IMR-90 (cell line): ENCODE results near the gene CREBL2. TPM values are rescaled to one million over a fixed set of nuclear protein-coding genes. Genes with fewer than 3 reads are reported as not detected.

Experiments
- ATAC-seq: fragments of 200-7000 bp; cut with Tn5 transposase; 2 replicates; pipeline ENCODE4 v1.9.1; 2020; ENCODE audit warnings: low read depth, mild to moderate bottlenecking, moderate library complexity
- BruUV-seq: library from RNA; stranded (reverse); fragments of 400-500 nt; replicated peaks from 2 replicates; lab custom pipeline; 2021; lab: Mats Ljungman, UMichigan
- CTCF ChIA-PET: fragments of 300-600 bp; formaldehyde crosslinking; extraction: SDS; loops from one replicate; lab custom pipeline; 2021; ENCODE audit warnings: antibody characterized with exemption; lab: Yijun Ruan, JAX
- POLR2A ChIA-PET: fragments of 300-600 bp; sonication (Branson Sonifier 250); formaldehyde crosslinking; loops from one replicate; lab custom pipeline; 2022; ENCODE audit warnings: antibody characterized with exemption; ENCODE audit not compliant: unreplicated experiment; lab: Charles Lee
- DNase-seq: peaks from one replicate; pipeline ENCODE4 v3.0.0; 2013
- H2AFZ ChIP-seq: replicated peaks from 2 replicates; pipeline ENCODE3; 2013; ENCODE audit warnings: low read length, mild to moderate bottlenecking; ENCODE audit not compliant: poor library complexity
- H2AK5ac ChIP-seq: 2 replicates; pipeline ENCODE4 v1.6.1; 2013; ENCODE audit warnings: low read depth, low read length, inconsistent platforms
- H2AK9ac ChIP-seq: replicated peaks from 2 replicates; pipeline ENCODE3; 2013; ENCODE audit warnings: mild to moderate bottlenecking, low read depth, low read length, moderate library complexity; ENCODE audit not compliant: poor library complexity
- H2BK120ac ChIP-seq: 2 replicates; pipeline ENCODE4 v1.6.1; 2013; ENCODE audit warnings: low read depth, low read length, inconsistent platforms
- H2BK15ac ChIP-seq: 3 replicates; pipeline ENCODE4 v1.6.1; 2013; ENCODE audit warnings: low read depth, low read length, inconsistent platforms
- H2BK20ac ChIP-seq: 2 replicates; pipeline ENCODE4 v1.6.1; 2013; ENCODE audit warnings: low read depth, mild to moderate bottlenecking, inconsistent platforms, low read length, moderate library complexity
- H2BK5ac ChIP-seq: 2 replicates; pipeline ENCODE4 v1.6.1; 2013; ENCODE audit warnings: mild to moderate bottlenecking, low read depth, low read length, inconsistent platforms; ENCODE audit not compliant: poor library complexity, severe bottlenecking
- H3K14ac ChIP-seq: replicated peaks from 2 replicates; pipeline ENCODE4 v1.6.1; 2013; ENCODE audit warnings: low read depth, low read length, inconsistent platforms
- H3K18ac ChIP-seq: 2 replicates; pipeline ENCODE4 v1.6.1; 2013; ENCODE audit warnings: low read depth, low read length, control low read depth
- H3K23ac ChIP-seq: 2 replicates; pipeline ENCODE4 v1.6.1; 2013; ENCODE audit warnings: low read depth, low read length, inconsistent platforms
- H3K27ac ChIP-seq: 2 replicates; pipeline ENCODE4 v1.5.1; 2013; ENCODE audit warnings: mild to moderate bottlenecking, control low read depth, low read length; ENCODE audit not compliant: insufficient read depth
- H3K27me3 ChIP-seq: 2 replicates; pipeline ENCODE4 v1.6.1; 2013; ENCODE audit warnings: low read length; ENCODE audit not compliant: control insufficient read depth, insufficient read depth
- H3K36me3 ChIP-seq: 2 replicates; pipeline ENCODE4 v1.6.1; 2013; ENCODE audit warnings: low read length, mixed read lengths; ENCODE audit not compliant: control insufficient read depth, insufficient read depth
- H3K4ac ChIP-seq: 2 replicates; pipeline ENCODE4 v1.6.1; 2013; ENCODE audit warnings: low read depth, low read length, inconsistent platforms
- H3K4me1 ChIP-seq: 2 replicates; pipeline ENCODE4 v1.6.1; 2013; ENCODE audit warnings: low read length, mixed read lengths; ENCODE audit not compliant: control insufficient read depth, insufficient read depth
- H3K4me2 ChIP-seq: 2 replicates; pipeline ENCODE4 v1.6.1; 2013; ENCODE audit warnings: low read depth, mild to moderate bottlenecking, control low read depth, low read length, moderate library complexity
- H3K4me3 ChIP-seq: 2 replicates; pipeline ENCODE4 v1.5.1; 2013; ENCODE audit warnings: low read depth, mild to moderate bottlenecking, control low read depth, low read length, moderate library complexity; ENCODE audit not compliant: insufficient read depth
- H3K56ac ChIP-seq: 2 replicates; pipeline ENCODE4 v1.6.1; 2013; ENCODE audit warnings: low read length, inconsistent platforms; ENCODE audit not compliant: insufficient read depth; ENCODE audit errors: extremely low read depth
- H3K79me1 ChIP-seq, 2 experiments: 2 replicates each; pipeline ENCODE4 v1.6.1; 2013; ENCODE audit warnings: low read length in 2 of 2, inconsistent platforms in 1 of 2, low read depth in 1 of 2
- H3K9ac ChIP-seq: 2 replicates; pipeline ENCODE4 v1.6.1; 2013; ENCODE audit warnings: low read depth, low read length, control low read depth
- H3K9me1 ChIP-seq: 2 replicates; pipeline ENCODE4 v1.6.1; 2013; ENCODE audit warnings: low read length, inconsistent platforms; ENCODE audit not compliant: insufficient read depth
- H3K9me3 ChIP-seq: 2 replicates; pipeline ENCODE4 v1.6.1; 2013; ENCODE audit warnings: low read length; ENCODE audit not compliant: control insufficient read depth, insufficient read depth
- H4K20me1 ChIP-seq: 2 replicates; pipeline ENCODE4 v1.6.1; 2013; ENCODE audit warnings: low read length, inconsistent platforms; ENCODE audit not compliant: insufficient read depth
- H4K5ac ChIP-seq: 2 replicates; pipeline ENCODE4 v1.6.1; 2013; ENCODE audit warnings: mild to moderate bottlenecking, low read depth, low read length, control low read depth
- H4K8ac ChIP-seq, 2 experiments: 2 replicates each; pipeline ENCODE4 v1.6.1; 2013; ENCODE audit warnings: low read depth in 2 of 2, low read length in 2 of 2, control low read depth in 1 of 2, inconsistent platforms in 1 of 2
- H4K91ac ChIP-seq: 2 replicates; pipeline ENCODE4 v1.6.1; 2013; ENCODE audit warnings: low read depth, low read length, inconsistent platforms; ENCODE audit not compliant: insufficient read depth
- BHLHE40 ChIP-seq: fragments of 150-350 bp; IDR thresholded peaks from 2 replicates; pipeline ENCODE4 v1.6.1; 2016; ENCODE audit warnings: mild to moderate bottlenecking, low read depth, low read length
- CEBPB ChIP-seq: IDR thresholded peaks from 2 replicates; pipeline ENCODE4 v1.6.1; 2012; ENCODE audit warnings: low read depth, low read length, improper control_type of control experiment
- CHD1 ChIP-seq: IDR thresholded peaks from 2 replicates; pipeline ENCODE4 v1.6.1; 2012; ENCODE audit warnings: low read depth, low read length, improper control_type of control experiment
- FOS ChIP-seq: fragments of 150-350 bp; IDR thresholded peaks from 2 replicates; pipeline ENCODE4 v1.6.1; 2016; ENCODE audit warnings: low read depth, low read length
- MAFK ChIP-seq: IDR thresholded peaks from 2 replicates; pipeline ENCODE4 v1.6.1; 2012; ENCODE audit warnings: low read depth, low read length, improper control_type of control experiment
- MAZ ChIP-seq: IDR thresholded peaks from 2 replicates; pipeline ENCODE4 v1.6.1; 2012; ENCODE audit warnings: low read depth, mild to moderate bottlenecking, low read length, improper control_type of control experiment, moderate library complexity, borderline replicate concordance
- MXI1 ChIP-seq: IDR thresholded peaks from 2 replicates; pipeline ENCODE4 v1.6.1; 2012; ENCODE audit warnings: low read depth, mild to moderate bottlenecking, low read length, moderate library complexity, borderline replicate concordance
- NFE2L2 ChIP-seq: fragments of 150-350 bp; IDR thresholded peaks from 2 replicates; pipeline ENCODE4 v1.6.1; 2016; ENCODE audit warnings: low read depth, mild to moderate bottlenecking, low read length
- POLR2A ChIP-seq: IDR thresholded peaks from 2 replicates; pipeline ENCODE4 v1.6.1; 2012; ENCODE audit warnings: mild to moderate bottlenecking, low read depth, low read length
- RAD21 ChIP-seq: IDR thresholded peaks from 2 replicates; pipeline ENCODE4 v1.6.1; 2012; ENCODE audit warnings: low read length, improper control_type of control experiment
- RCOR1 ChIP-seq: IDR thresholded peaks from 2 replicates; pipeline ENCODE4 v1.6.1; 2012; ENCODE audit warnings: mild to moderate bottlenecking, low read length, improper control_type of control experiment; ENCODE audit not compliant: insufficient replicate concordance
- RFX5 ChIP-seq: IDR thresholded peaks from 2 replicates; pipeline ENCODE4 v1.8.0; 2012; ENCODE audit warnings: low read depth, mild to moderate bottlenecking, low read length, moderate library complexity
- SMC3 ChIP-seq: fragments of 150-350 bp; IDR thresholded peaks from 2 replicates; pipeline ENCODE4 v1.6.1; 2016; ENCODE audit warnings: low read depth, mild to moderate bottlenecking, antibody characterized with exemption, low read length, moderate library complexity
- WGBS, 2 experiments: methylation state at CpG; one replicate each; pipeline versions ENCODE4 v1.1.5 to v1.1.7; 2013; ENCODE audit warnings: missing lambda C conversion rate in 2 of 2; ENCODE audit not compliant: insufficient read length in 1 of 2; ENCODE audit errors: extremely low coverage in 2 of 2; 5-methylcytosine and 5-hydroxymethylcytosine counted together
- dilution Hi-C: fragments of 300-500 bp; cut with HindIII; formaldehyde crosslinking; loops from one replicate; pipeline ENCODE4 v1.14.3; 2018; ENCODE audit warnings: low sequenced_read_pairs; ENCODE audit not compliant: unreplicated experiment
- in situ Hi-C: fragments of 300-500 bp; cut with MboI; formaldehyde crosslinking; loops from 3 replicates; pipeline ENCODE4 v1.14.3; 2019; ENCODE audit warnings: low sequenced_read_pairs, inconsistent platforms, mixed read lengths
- intact Hi-C: fragments of 100-400 bp; cut with micrococcal nuclease; formaldehyde crosslinking; loops from 2 replicates; pipeline ENCODE4 v1.10.0; 2022
- polyA plus RNA-seq, 3 experiments: library from polyadenylated mRNA; depleted of rRNA; stranded (reverse); fragments of >200 nt; gene quantifications; 2 replicates each; pipeline ENCODE4 v1.2.3, GENCODE V29; 2012; ENCODE audit warnings: low replicate concordance in 1 of 3
- total RNA-seq: library from RNA; depleted of rRNA; stranded (reverse); fragments of >200 nt; gene quantifications from 2 replicates; pipeline ENCODE4 v1.2.3, GENCODE V29; 2012
- TF ChIP-seq, protein P1 (sequence below): fragments of 150-350 bp; IDR thresholded peaks from 2 replicates; pipeline ENCODE4 v1.6.1; 2017; ENCODE audit warnings: mild to moderate bottlenecking, antibody characterized with exemption, low read length, low read depth
- TF ChIP-seq, protein P2 (sequence below): conservative IDR thresholded peaks from 2 replicates; pipeline ENCODE4 v1.5.1; 2012; ENCODE audit warnings: mild to moderate bottlenecking, low read depth, low read length, improper control_type of control experiment
- TF ChIP-seq, protein P3 (sequence below): fragments of 150-350 bp; IDR thresholded peaks from 2 replicates; pipeline ENCODE4 v1.6.1; 2016; ENCODE audit warnings: low read depth, mild to moderate bottlenecking, low read length, moderate library complexity, borderline replicate concordance

CREBL2 gene
- total and polyA plus RNA-seq, 2 of the 4 experiments (the other 2 are of a cell fraction): 11.5 to 19.0 TPM

DNA sequence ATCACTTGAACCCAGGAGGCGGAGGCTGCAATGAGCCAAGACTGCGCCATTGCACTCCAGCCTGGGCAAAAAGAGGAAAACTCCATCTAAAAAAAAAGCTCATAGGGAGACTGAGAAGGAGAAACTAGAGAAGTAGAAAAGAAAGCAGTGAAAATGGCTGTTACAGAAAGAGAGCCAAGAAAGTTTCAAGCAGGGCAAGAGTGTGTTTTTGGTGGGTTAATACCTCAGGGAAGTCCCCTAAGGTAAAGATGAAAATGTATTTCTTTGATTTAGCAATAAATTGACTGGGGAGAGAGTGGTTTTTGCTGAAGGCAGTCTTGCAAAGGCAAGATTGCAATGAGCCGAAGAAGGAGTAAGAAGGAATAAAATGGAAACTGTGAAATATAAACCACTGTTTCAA, 39.0 kb upstream of the CREBL2 start:
- H2BK15ac ChIP-seq: no peak overlapping the region
- no peak overlapping the region for H2BK120ac ChIP-seq
- no peaks in the 10 kb centered on the region for H3K79me1 ChIP-seq
- no peak overlapping the region for H4K5ac ChIP-seq
- no peak overlapping the region for H2BK20ac ChIP-seq
- TF ChIP-seq MAFK: no peak
- no peak for TF ChIP-seq RFX5
- TF ChIP-seq BHLHE40: no peak
- TF ChIP-seq, protein P1, sequence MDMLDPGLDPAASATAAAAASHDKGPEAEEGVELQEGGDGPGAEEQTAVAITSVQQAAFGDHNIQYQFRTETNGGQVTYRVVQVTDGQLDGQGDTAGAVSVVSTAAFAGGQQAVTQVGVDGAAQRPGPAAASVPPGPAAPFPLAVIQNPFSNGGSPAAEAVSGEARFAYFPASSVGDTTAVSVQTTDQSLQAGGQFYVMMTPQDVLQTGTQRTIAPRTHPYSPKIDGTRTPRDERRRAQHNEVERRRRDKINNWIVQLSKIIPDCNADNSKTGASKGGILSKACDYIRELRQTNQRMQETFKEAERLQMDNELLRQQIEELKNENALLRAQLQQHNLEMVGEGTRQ: no peak
- no peak for TF ChIP-seq SMC3
- TF ChIP-seq RCOR1: no peak
- TF ChIP-seq, protein P2, sequence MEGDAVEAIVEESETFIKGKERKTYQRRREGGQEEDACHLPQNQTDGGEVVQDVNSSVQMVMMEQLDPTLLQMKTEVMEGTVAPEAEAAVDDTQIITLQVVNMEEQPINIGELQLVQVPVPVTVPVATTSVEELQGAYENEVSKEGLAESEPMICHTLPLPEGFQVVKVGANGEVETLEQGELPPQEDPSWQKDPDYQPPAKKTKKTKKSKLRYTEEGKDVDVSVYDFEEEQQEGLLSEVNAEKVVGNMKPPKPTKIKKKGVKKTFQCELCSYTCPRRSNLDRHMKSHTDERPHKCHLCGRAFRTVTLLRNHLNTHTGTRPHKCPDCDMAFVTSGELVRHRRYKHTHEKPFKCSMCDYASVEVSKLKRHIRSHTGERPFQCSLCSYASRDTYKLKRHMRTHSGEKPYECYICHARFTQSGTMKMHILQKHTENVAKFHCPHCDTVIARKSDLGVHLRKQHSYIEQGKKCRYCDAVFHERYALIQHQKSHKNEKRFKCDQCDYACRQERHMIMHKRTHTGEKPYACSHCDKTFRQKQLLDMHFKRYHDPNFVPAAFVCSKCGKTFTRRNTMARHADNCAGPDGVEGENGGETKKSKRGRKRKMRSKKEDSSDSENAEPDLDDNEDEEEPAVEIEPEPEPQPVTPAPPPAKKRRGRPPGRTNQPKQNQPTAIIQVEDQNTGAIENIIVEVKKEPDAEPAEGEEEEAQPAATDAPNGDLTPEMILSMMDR: no peak
- TF ChIP-seq CHD1: no peak
- TF ChIP-seq MXI1: no peak
- no peak for TF ChIP-seq RAD21
- TF ChIP-seq, protein P3, sequence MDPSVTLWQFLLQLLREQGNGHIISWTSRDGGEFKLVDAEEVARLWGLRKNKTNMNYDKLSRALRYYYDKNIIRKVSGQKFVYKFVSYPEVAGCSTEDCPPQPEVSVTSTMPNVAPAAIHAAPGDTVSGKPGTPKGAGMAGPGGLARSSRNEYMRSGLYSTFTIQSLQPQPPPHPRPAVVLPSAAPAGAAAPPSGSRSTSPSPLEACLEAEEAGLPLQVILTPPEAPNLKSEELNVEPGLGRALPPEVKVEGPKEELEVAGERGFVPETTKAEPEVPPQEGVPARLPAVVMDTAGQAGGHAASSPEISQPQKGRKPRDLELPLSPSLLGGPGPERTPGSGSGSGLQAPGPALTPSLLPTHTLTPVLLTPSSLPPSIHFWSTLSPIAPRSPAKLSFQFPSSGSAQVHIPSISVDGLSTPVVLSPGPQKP: no peak
- no peak for TF ChIP-seq CEBPB
- TF ChIP-seq FOS: no peak
- TF ChIP-seq POLR2A: no peak
- no peak for TF ChIP-seq NFE2L2
- no peak for TF ChIP-seq MAZ
- no peak for ATAC-seq
- peaks cover 8% of the 10 kb centered on the region; the same call in 1 of the 2 replicates for H3K27me3 ChIP-seq
- H3K4me1 ChIP-seq: no peaks in the 10 kb centered on the region
- no CpG with 5 or more reads among the region's 3 CpGs for WGBS, 2 experiments
- ChIA-PET CTCF (interaction anchor here (0.6 kb wide), 2 partner anchors 58 to 204 kb away, joined by 3 to 7 read pairs; no protein-coding TSS in a partner anchor), POLR2A (no interaction called here)
- H3K9ac ChIP-seq: no peak overlapping the region
- H3K23ac ChIP-seq: no peak overlapping the region
- H3K4ac ChIP-seq: no peak overlapping the region
- H2BK5ac ChIP-seq: no peak overlapping the region
- H4K91ac ChIP-seq: no peak overlapping the region
- no peaks in the 10 kb centered on the region for H4K20me1 ChIP-seq
- no peak overlapping the region for H3K56ac ChIP-seq
- DNase-seq: no peak
- no peaks in the 10 kb centered on the region; the same call in 1 of the 2 replicates for H3K9me3 ChIP-seq
- H4K8ac ChIP-seq: no peak overlapping the region
- H2AFZ ChIP-seq: no peak overlapping the region
- intact Hi-C loops (no loop called here), dilution Hi-C loops (no loop called here), in situ Hi-C loops (no loop called here)
- H3K18ac ChIP-seq: no peak overlapping the region
- H2AK5ac ChIP-seq: no peak overlapping the region
- BruUV-seq: no TSS peak
- H3K4me3 ChIP-seq: no peak overlapping the region
- H3K27ac ChIP-seq: no peak overlapping the region
- H3K9me1 ChIP-seq: no peaks in the 10 kb centered on the region; the same call in 1 of the 2 replicates
- H3K36me3 ChIP-seq: no peaks in the 10 kb centered on the region
- H3K14ac ChIP-seq: no peak overlapping the region
- no peak overlapping the region for H3K4me2 ChIP-seq
- H2AK9ac ChIP-seq: no peak overlapping the region
